NB4 (cell line): ENCODE results near the gene ZNF423.

Experiments
- DNase-seq: peaks from one replicate; pipeline ENCODE4 v3.0.0; 2010; ENCODE audit warnings: low read depth
- H3K4me3 ChIP-seq: one replicate; pipeline ENCODE4 v1.5.1; 2011; ENCODE audit warnings: mild to moderate bottlenecking, low read depth, low read length, moderate library complexity
- MAX ChIP-seq: IDR thresholded peaks from 2 replicates; pipeline ENCODE4 v1.6.1; 2011; ENCODE audit warnings: low read depth, low read length
- MYC ChIP-seq: IDR thresholded peaks from 2 replicates; pipeline ENCODE4 v1.6.1; 2011; ENCODE audit warnings: low read depth, low read length
- POLR2A ChIP-seq: IDR thresholded peaks from 2 replicates; pipeline ENCODE4 v1.6.1; 2011; ENCODE audit warnings: mild to moderate bottlenecking; ENCODE audit not compliant: insufficient read length; ENCODE audit errors: extremely low read depth
- TF ChIP-seq, protein P1 (sequence below): IDR thresholded peaks from one replicate; pipeline ENCODE4 v1.5.1; 2012; ENCODE audit warnings: low read depth, low read length

The ZNF423 gene

GRCh38 chr16:49830873-49831272 lies 25.0 kb downstream of the ZNF423 start:
- DNase-seq = no peak
- TF ChIP-seq MAX (no peak), MYC (no peak), POLR2A (no peak)
- TF ChIP-seq, protein P1, sequence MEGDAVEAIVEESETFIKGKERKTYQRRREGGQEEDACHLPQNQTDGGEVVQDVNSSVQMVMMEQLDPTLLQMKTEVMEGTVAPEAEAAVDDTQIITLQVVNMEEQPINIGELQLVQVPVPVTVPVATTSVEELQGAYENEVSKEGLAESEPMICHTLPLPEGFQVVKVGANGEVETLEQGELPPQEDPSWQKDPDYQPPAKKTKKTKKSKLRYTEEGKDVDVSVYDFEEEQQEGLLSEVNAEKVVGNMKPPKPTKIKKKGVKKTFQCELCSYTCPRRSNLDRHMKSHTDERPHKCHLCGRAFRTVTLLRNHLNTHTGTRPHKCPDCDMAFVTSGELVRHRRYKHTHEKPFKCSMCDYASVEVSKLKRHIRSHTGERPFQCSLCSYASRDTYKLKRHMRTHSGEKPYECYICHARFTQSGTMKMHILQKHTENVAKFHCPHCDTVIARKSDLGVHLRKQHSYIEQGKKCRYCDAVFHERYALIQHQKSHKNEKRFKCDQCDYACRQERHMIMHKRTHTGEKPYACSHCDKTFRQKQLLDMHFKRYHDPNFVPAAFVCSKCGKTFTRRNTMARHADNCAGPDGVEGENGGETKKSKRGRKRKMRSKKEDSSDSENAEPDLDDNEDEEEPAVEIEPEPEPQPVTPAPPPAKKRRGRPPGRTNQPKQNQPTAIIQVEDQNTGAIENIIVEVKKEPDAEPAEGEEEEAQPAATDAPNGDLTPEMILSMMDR = no peak
- H3K4me3 ChIP-seq = no peak overlapping the region

GRCh38 chr16:49828533-49829267 lies 27.2 kb downstream of the ZNF423 start:
- TF ChIP-seq MYC (no peak), MAX (no peak), POLR2A (no peak)
- TF ChIP-seq, protein P1 = no peak
- no peak overlapping the region for H3K4me3 ChIP-seq
- no peak for DNase-seq

DNA sequence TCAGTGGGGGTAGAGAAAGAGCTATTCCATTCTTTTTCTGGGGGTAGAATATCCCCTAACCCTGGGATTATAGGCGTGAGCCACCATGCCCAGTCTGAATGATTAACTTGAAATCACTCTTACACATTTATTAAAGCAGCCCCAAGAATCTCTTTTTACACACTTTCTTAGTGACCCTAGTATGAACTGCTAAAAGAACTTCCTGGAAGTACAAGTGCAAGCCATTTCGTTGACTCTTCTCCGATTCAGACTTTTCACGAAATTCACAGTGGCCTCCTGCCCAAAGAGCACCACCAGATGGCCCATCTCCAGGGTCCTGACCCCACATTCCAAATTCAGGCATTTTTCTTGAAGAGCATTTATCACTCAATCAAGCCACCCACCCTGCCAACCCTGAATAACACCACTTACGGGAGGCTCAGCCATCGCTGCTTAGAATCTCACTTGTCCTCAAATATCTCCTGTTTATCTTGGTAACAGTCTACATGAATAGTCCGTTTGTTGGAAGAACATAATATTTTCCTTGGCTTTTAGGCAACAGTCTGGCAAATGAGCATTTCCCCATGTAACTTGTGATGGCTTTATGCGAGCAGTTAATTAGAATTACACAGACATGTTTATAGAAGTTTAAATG lies 28.0 kb downstream of the ZNF423 start:
- H3K4me3 ChIP-seq = no peak overlapping the region
- TF ChIP-seq, protein P1 = no peak
- TF ChIP-seq MAX (no peak), POLR2A (no peak), MYC (no peak)
- DNase-seq = no peak

GRCh38 chr16:49826515-49826914 lies 29.4 kb downstream of the ZNF423 start:
- no peak overlapping the region for H3K4me3 ChIP-seq
- no peak for DNase-seq
- TF ChIP-seq POLR2A (no peak), MAX (no peak), MYC (no peak)
- TF ChIP-seq, protein P1 = no peak

GRCh38 chr16:49825041-49825440 lies 30.9 kb downstream of the ZNF423 start:
- no peak for DNase-seq
- TF ChIP-seq POLR2A (no peak), MAX (no peak), MYC (no peak)
- TF ChIP-seq, protein P1 = no peak
- no peak overlapping the region for H3K4me3 ChIP-seq
